HK-2 (cell line): ENCODE data around the gene MFSD6.
"Not testable (repeated sequence)": the region's sequence is repeated elsewhere in the genome, so short reads cannot be mapped to it uniquely, and the experiment has no call there.

Experiments used
- DNase-seq: peaks from one replicate; pipeline ENCODE4 v3.0.0-alpha.2; 2018; ENCODE audit not compliant: unreplicated experiment

Gene MFSD6

GRCh38 chr2:190501231-190501630, 93.1 kb downstream of the MFSD6 start:
- DNase-seq, result no peak

GRCh38 chr2:190501702-190502407, 93.7 kb downstream of the MFSD6 start:
- no peak for DNase-seq

- no peak for DNase-seq
These were observed 94.9 kb downstream of the MFSD6 start for GRCh38 chr2:190503088-190503487.

- no peak for DNase-seq
These were observed 96.8 kb downstream of the MFSD6 start for GRCh38 chr2:190504912-190505311.

- no peak for DNase-seq
These were observed 97.5 kb downstream of the MFSD6 start for GRCh38 chr2:190505696-190506095.

- DNase-seq, result no peak
These were observed 98.5 kb downstream of the MFSD6 start for GRCh38 chr2:190506666-190507065.

- DNase-seq, result no peak
These were observed 99.0 kb downstream of the MFSD6 start for GRCh38 chr2:190507135-190507534.

- DNase-seq, result not testable (repeated sequence)
These were observed 101.7 kb downstream of the MFSD6 start for GRCh38 chr2:190509895-190510294.

GRCh38 chr2:190511104-190511503, 102.9 kb downstream of the MFSD6 start:
- no peak for DNase-seq

- DNase-seq, result no peak
These were observed 104.5 kb downstream of the MFSD6 start for GRCh38 chr2:190512539-190513095.

- no peak for DNase-seq
These were observed 105.7 kb downstream of the MFSD6 start for GRCh38 chr2:190513877-190514276.

- DNase-seq, result no peak
These were observed 106.5 kb downstream of the MFSD6 start for GRCh38 chr2:190514676-190515075.

GRCh38 chr2:190515687-190516086, 107.5 kb downstream of the MFSD6 start:
- no peak for DNase-seq

- no peak for DNase-seq
These were observed 109.3 kb downstream of the MFSD6 start for GRCh38 chr2:190517468-190517867.

- DNase-seq, result no peak
These were observed 112.0 kb downstream of the MFSD6 start for GRCh38 chr2:190519975-190520767.

GRCh38 chr2:190524928-190525327, 116.8 kb downstream of the MFSD6 start:
- DNase-seq, result no peak

- no peak for DNase-seq
These were observed 118.1 kb downstream of the MFSD6 start for GRCh38 chr2:190526105-190526750.

- no peak for DNase-seq
These were observed 119.1 kb downstream of the MFSD6 start for GRCh38 chr2:190527214-190527613.

GRCh38 chr2:190527918-190528317, 119.8 kb downstream of the MFSD6 start:
- no peak for DNase-seq

GRCh38 chr2:190528521-190529001, 120.4 kb downstream of the MFSD6 start:
- no peak for DNase-seq

GRCh38 chr2:190529486-190530247, 121.5 kb downstream of the MFSD6 start:
- DNase-seq, result no peak
